ENCODE measurements around the gene RTN4R.
A peak's percentile ranks its signal among the peaks of the same experiment; 100 is the strongest.
"Not testable (repeated sequence)": the region's sequence is repeated elsewhere in the genome, so short reads cannot be mapped to it uniquely, and the experiment has no call there.

RTN4R gene

DNA sequence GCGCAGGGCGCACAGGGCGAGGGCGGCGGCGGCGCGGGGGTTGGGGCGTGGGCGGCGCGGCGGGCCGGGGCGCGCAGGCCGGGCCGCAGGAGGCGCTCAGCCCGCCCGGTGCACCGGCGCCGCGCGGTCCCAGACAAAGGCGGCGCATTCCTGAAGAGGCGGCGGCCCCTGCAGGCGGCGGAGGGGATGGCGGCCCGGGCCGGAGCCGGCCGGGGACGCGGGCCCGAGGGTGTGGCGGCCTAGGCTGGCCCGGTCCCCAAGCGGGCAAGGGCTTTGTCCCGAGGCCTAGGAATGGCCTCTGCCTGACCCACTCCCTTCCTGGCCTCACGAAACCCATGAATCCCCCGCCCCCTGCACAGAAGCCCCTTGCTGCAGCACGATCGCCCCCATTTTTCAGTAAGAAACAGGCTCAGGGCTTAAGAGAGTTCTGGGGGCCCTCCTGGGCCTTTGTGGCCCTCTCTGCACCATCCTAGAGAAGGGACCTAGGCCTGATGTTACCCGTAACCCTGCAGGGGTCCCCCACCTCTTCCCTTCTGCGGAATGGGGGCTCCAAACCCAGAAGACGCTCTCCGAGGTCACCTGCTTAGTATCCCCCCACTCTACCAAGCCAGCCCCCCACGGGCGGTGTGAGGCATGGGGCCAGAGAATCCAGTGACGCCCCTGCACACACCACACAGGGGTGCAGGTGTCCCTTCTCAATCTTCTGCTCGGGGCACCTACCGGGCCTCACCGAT lies at the start of gene RTN4R:
TSS of gene RTN4R (minus strand) at position 40 of the 734 bp plus-strand sequence. CDS start 226 bp downstream, outside the sequence.
- peak; percentile 84 for DNase-seq

- peak; percentile 59 for DNase-seq
Measured at GRCh38 chr22:20317402-20318042, 49.4 kb upstream of the RTN4R start.

GRCh38 chr22:20316844-20317401 lies 48.8 kb upstream of the RTN4R start:
- peak; percentile 47 for DNase-seq

DNA sequence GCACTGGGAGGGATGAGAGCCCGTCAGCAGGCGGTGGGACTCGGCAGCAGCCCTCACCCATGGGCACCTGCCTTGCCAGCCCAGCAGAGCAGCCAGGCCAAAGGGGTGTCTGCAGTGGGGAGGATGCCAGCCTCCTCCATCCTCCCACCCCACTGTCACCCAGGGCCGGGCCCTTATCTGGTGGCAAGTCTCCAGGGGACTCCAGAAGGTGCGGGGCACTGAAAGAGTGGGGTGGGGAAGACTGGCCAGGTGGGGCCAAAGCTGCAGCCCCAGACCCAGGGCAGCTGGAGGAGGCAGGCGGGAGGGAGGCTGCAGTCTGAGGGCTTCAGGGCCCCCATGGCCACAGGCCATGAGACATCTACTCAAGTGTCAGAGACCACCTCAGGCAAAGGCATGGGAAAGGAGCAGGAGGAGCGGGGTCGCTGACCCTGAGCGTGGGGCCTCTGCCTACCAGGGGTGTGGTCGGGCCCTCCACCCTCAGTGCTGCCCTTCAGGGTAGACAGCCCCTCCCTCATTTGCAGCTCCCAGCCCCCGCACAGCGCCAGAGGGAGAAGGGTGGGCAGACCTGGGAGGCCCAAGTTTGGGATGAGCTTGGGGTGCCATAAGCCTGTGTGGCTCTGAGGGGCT lies 48.2 kb upstream of the RTN4R start:
- DNase-seq = peak; percentile 41

DNA sequence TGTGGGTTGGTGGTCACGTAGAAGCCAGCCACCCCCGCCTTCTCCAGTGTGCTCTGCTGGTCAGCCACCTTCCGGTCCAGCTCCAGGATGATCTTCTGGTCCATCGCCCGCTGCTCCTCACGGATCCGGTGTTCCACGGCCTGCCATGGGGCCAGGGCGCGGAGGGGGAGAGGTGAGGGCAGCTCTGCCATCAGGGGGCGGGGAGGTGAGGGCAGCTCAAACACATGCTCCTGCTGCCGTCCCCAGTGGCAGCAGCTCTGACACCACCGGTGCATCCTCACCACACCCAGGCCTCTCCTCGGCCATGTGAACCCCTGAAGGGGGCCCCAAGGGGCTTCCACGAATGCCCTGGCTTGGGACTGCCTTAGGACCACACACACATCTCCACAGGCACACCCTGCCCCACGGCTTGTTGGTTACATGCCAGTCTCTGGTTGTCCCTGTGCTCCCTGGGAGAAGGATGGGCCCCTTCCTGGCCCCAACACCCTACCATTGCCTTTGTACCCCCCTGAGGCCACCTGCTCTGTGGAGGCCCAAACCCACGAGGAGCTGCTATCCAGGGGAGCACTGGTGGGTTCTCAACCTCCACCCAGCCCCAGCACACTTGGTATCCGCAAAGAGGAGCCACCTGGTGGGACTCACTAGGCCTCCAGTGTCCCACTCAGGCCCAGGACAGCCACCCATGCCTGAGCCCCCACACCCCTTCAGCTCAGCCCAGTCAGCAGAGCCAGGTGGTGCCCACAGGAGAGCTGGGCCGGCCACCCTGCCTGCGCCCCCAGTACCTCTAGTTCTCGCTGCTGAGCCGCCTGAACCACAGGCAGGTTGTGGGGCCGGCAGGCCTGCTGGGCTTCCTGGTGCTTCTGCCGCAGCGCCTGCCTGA lies 47.5 kb upstream of the RTN4R start:
- peak; percentile 46 for DNase-seq

- peak; percentile 33 for DNase-seq
Measured at GRCh38 chr22:20314741-20315336, 46.7 kb upstream of the RTN4R start.

GRCh38 chr22:20314206-20314605 lies 46.1 kb upstream of the RTN4R start:
- DNase-seq = peak; percentile 33

- peak; percentile 25 for DNase-seq
Measured at GRCh38 chr22:20313306-20314077, 45.4 kb upstream of the RTN4R start.

DNA sequence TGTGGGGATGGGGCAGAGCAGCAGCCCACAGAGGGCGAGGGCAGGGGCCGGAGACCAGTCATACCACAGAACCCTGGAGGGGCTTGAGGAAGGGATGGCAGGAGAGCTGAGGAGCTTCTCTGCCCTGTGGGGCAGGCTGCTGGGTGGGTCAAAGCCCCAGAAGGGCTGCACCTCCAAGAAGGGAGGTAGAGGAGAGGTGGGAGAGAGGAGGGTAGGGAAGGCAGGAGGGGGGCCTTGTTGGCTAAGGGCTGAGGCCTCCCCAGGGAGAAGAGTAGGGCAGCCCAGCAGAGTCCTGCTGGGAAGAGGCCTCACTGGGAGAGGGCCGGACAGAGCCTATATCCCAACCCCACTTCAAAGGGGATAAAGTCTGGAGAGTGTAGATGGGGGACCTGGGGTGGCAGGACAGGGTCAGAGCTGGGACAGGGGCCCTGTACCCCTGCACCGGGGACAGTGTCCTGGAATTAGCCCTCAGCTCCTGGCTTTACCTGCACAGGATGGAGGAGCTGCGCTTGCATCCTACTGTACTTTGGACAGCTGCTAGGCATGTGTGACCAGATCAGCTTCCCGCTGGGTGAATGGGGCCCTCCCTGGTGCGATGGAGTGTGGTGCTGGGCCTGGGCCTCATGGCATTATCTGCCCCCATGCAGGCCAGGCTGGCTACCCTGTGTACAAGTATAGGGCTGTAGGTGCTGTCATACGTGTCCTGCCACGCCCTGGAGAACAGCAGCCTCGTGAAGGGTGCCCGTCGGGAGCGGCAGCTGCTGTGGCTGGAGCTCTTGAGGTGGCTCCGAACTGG lies 44.5 kb upstream of the RTN4R start:
- peak; percentile 48 for DNase-seq

DNA sequence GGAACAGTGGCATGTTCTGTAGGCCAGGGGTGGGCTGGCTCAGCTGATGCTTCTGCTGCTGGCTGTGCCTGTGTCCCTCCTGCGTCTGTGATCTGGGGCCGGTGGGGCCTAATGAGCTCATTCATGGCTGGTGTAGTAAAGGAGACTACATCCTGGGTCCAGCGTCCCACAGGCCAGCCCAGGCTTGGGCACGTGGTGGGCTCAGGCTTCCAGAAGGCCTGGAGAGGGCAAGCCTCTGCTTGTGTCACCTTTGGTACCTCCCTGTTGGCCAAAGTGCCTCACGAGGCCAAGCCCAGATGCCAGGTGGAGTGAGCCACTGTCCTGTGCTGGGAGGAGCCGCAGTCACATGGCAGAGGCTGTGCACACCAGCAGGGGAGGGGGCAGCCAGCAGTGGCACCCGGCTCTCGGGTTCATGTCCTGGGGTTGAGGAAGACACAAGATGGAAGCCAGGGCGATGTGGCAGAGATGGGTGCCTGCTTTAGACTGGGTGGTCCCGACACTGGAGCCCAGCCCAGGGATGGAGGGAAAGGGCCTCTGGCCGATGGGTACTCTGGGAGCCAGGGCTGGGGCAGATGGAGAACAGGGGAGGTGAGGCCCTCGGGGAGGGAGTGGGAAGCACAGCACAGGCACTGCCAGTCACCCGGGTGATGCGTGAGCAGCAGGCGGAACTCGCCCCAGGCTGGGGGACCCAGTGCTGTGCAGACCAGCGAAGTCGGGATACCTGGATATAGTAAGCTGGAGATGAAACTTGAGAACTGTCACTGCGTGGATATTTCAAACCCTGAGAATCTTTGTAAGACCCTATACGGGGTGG lies 43.3 kb upstream of the RTN4R start:
- peak; percentile 43 for DNase-seq

- DNase-seq = not testable (repeated sequence)
Measured at GRCh38 chr22:20310773-20311172, 42.7 kb upstream of the RTN4R start.

GRCh38 chr22:20310180-20310579 lies 42.1 kb upstream of the RTN4R start:
- DNase-seq = not testable (repeated sequence)

- not testable (repeated sequence) for DNase-seq
Measured at GRCh38 chr22:20308806-20309650, 40.9 kb upstream of the RTN4R start.

DNA sequence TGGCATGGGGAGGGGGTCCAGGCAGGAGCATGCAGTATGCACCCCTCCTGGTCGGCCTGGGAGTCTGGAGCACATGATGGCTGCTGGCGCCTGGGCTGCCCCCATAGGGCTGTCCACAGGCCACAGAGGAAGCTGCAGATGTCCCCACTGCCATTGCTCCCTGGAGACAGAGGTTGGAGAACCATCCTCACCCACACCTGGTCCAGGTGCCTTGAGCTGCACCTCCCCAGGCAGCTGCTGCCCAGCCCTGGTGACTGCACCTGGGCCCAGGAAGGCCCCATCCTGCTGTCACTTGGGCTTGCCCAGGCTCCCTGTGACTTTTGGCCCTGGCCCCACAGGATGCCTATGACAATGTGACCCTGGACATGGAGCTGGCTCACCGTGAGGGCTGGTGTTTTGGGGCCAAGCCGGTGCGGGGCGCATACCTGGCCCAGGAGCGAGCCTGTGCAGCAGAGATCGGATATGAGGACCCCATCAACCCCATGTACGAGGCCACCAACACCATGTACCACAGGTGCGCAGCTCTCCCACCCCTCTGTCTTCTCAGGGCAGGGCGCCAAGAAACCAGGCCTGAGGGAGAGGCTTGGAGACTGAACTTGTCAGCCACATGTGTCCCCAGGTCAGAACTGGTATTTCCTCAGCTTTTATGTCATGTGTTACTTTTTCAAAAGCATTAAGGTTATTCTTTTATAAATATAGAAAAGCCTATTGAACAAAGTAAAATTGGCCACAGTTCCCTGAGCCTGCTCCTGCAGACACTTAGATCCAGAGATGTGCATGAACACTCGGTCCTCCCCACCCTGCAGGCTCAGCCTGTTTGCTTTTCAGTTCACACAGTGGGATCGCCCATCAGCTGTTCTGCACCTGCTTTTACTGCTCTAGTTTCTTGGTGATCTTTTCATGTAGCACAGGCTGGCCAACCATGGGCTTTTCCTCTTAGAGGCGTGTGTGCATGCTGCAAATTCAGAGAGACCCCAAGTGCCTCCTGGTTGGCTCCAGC lies 39.6 kb upstream of the RTN4R start:
- not testable (repeated sequence) for DNase-seq

GRCh38 chr22:20306646-20307447 lies 38.7 kb upstream of the RTN4R start:
- DNase-seq = not testable (repeated sequence)

DNA sequence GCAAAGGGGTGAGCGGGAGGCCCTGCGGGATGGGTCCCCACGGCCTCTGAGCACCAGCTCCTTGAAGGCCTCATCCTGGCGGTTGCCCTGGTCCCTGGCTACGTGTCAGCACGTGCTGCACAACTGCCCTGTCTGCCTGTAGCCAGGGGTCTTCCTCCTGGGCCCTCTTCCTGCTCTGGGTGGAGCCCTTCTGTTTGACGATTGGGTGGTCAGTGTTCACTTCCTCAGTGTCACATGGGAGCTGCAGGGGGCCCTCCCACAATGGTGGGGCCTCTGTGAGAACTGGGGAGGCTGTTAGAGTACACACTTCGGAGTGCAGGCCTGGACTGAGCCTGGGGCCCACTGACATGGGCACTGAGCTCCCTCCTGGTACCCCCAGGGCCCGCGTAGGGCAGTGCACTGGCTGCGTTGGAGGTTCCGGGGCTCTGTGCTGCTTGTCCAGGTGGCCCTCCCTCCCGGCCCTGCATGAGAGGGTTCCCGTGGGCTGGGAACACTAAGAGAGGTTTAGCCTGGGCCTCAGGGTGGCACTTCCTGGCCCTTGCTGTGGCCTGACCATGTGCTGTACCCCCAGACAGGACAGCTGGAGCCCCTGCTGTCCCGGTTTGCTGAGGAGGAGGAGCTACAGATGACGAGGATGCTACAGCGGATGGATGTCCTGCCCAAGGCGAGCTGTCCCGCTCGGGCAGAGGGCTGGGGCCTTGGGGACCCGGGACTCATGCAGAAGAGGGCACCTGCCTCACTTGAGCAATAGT lies 38.0 kb upstream of the RTN4R start:
- no peak for DNase-seq
